Smooth muscle cell (in vitro differentiated cells): ENCODE measurements around the gene NHSL2. TPM values are rescaled to one million over a fixed set of nuclear protein-coding genes. Genes with fewer than 3 reads are reported as not detected.
A peak's percentile ranks its signal among the peaks of the same experiment; 100 is the strongest.
"Not testable (repeated sequence)": the region's sequence is repeated elsewhere in the genome, so short reads cannot be mapped to it uniquely, and the experiment has no call there.

ENCODE experiments used
- DNase-seq: peaks from one replicate; lab custom pipeline; 2025; ENCODE audit not compliant: unreplicated experiment; lab: John Stamatoyannopoulos, UW
- H2AFZ ChIP-seq: fragments of 200-600 bp; sonication (generic); 2 replicates; pipeline ENCODE4 v1.6.0; 2016; ENCODE audit warnings: antibody characterized with exemption, low read depth, mild to moderate bottlenecking
- H3F3A ChIP-seq: fragments of 200-600 bp; sonication (generic); 2 replicates; pipeline ENCODE4 v1.6.0; 2017; ENCODE audit warnings: antibody characterized with exemption, low read depth
- H3K27ac ChIP-seq: fragments of 200-600 bp; sonication (generic); 2 replicates; pipeline ENCODE4 v1.5.1; 2016; ENCODE audit warnings: low read depth, mild to moderate bottlenecking
- H3K27me3 ChIP-seq: fragments of 200-600 bp; sonication (generic); 2 replicates; pipeline ENCODE4 v1.6.1; 2016; ENCODE audit warnings: low read depth, mild to moderate bottlenecking
- H3K36me3 ChIP-seq: fragments of 200-600 bp; sonication (generic); 2 replicates; pipeline ENCODE4 v1.5.1; 2016; ENCODE audit warnings: low read depth
- H3K4me1 ChIP-seq: fragments of 200-600 bp; sonication (generic); 2 replicates; pipeline ENCODE4 v1.5.1; 2016; ENCODE audit warnings: low read depth
- H3K4me2 ChIP-seq: fragments of 200-600 bp; sonication (generic); 2 replicates; pipeline ENCODE4 v1.6.0; 2016; ENCODE audit warnings: mild to moderate bottlenecking
- H3K4me3 ChIP-seq: fragments of 200-600 bp; sonication (generic); 2 replicates; pipeline ENCODE4 v1.5.1; 2016; ENCODE audit warnings: mild to moderate bottlenecking
- H3K79me2 ChIP-seq: fragments of 200-600 bp; sonication (generic); 2 replicates; pipeline ENCODE4 v1.6.0; 2016; ENCODE audit warnings: low read depth, mild to moderate bottlenecking
- H3K9ac ChIP-seq: fragments of 200-600 bp; sonication (generic); 2 replicates; pipeline ENCODE4 v1.6.0; 2016; ENCODE audit warnings: low read depth
- H3K9me3 ChIP-seq: fragments of 200-600 bp; sonication (generic); replicated peaks from 2 replicates; pipeline ENCODE4 v1.5.1; 2016; ENCODE audit warnings: low read depth
- H4K20me1 ChIP-seq: fragments of 200-600 bp; sonication (generic); 2 replicates; pipeline ENCODE4 v1.6.0; 2016; ENCODE audit warnings: low read depth
- CTCF ChIP-seq: fragments of 200-600 bp; sonication (generic); IDR thresholded peaks from 2 replicates; pipeline ENCODE4 v1.5.1; 2017; ENCODE audit warnings: borderline replicate concordance, mild to moderate bottlenecking, antibody characterized with exemption; ENCODE audit not compliant: insufficient read depth, poor library complexity, severe bottlenecking
- WGBS: methylation state at CpG from one replicate; pipeline ENCODE4 v1.1.7; 2016; ENCODE audit warnings: low lambda C conversion rate; 5-methylcytosine and 5-hydroxymethylcytosine counted together
- polyA plus RNA-seq: library from polyadenylated mRNA; unstranded; fragments of >200 nt; fragmentation: Nextera tagmentation; extraction: Ambion mirVana; gene quantifications from 2 replicates; pipeline ENCODE4 v1.2.1, GENCODE V29; 2016
- total RNA-seq: library from RNA; depleted of rRNA; stranded (reverse); fragments of >200 nt; gene quantifications from 2 replicates; pipeline ENCODE4 v1.2.3, GENCODE V29; 2014

Gene NHSL2
- total and polyA plus RNA-seq, 2 experiments from 2014 or later = 2.9 to 3.3 TPM

GRCh38 chrX:71953946-71954345 is 43.3 kb downstream of the NHSL2 start:
- no peak for TF ChIP-seq CTCF
- H3K9me3 ChIP-seq = no peaks in the 10 kb centered on the region
- H3K4me1 ChIP-seq = no peaks in the 10 kb centered on the region
- no peaks in the 10 kb centered on the region for H4K20me1 ChIP-seq
- H3F3A ChIP-seq = no peaks in the 10 kb centered on the region
- no peaks in the 10 kb centered on the region for H3K79me2 ChIP-seq
- H3K36me3 ChIP-seq = no peaks in the 10 kb centered on the region
- H3K4me3 ChIP-seq = no peak overlapping the region
- no peak overlapping the region for H2AFZ ChIP-seq
- H3K27me3 ChIP-seq = no peaks in the 10 kb centered on the region
- no peak for DNase-seq
- no peak overlapping the region for H3K9ac ChIP-seq
- peak overlapping the region; percentile 15 for H3K27ac ChIP-seq
- 58% methylated on average over 2 of the region's 2 CpGs for WGBS
- no peak overlapping the region for H3K4me2 ChIP-seq

GRCh38 chrX:71954458-71954857 is 43.8 kb downstream of the NHSL2 start:
- Histone ChIP-seq H3K36me3 (no peaks in the 10 kb centered on the region), H3K4me3 (no peak overlapping the region), H3K4me1 (no peaks in the 10 kb centered on the region), H3K27ac (no peak overlapping the region), H3K9ac (no peak overlapping the region), H2AFZ (no peak overlapping the region), H3K9me3 (no peaks in the 10 kb centered on the region), H4K20me1 (no peaks in the 10 kb centered on the region), H3F3A (no peaks in the 10 kb centered on the region), H3K4me2 (no peak overlapping the region), H3K79me2 (no peaks in the 10 kb centered on the region), H3K27me3 (no peaks in the 10 kb centered on the region)
- no peak for TF ChIP-seq CTCF
- DNase-seq = no peak
- WGBS = 75% methylated on average over 2 of the region's 2 CpGs

GRCh38 chrX:71955530-71956120 is 45.0 kb downstream of the NHSL2 start:
- no peaks in the 10 kb centered on the region for H3K9me3 ChIP-seq
- no peak overlapping the region for H3K9ac ChIP-seq
- H3F3A ChIP-seq = no peaks in the 10 kb centered on the region
- no peak for TF ChIP-seq CTCF
- no peaks in the 10 kb centered on the region for H3K27me3 ChIP-seq
- H2AFZ ChIP-seq = no peak overlapping the region
- H4K20me1 ChIP-seq = no peaks in the 10 kb centered on the region
- no peaks in the 10 kb centered on the region for H3K4me1 ChIP-seq
- WGBS = 67% methylated on average over 7 of the region's 7 CpGs
- no peak overlapping the region for H3K4me3 ChIP-seq
- no peaks in the 10 kb centered on the region for H3K79me2 ChIP-seq
- no peaks in the 10 kb centered on the region for H3K36me3 ChIP-seq
- H3K4me2 ChIP-seq = no peak overlapping the region
- no peak for DNase-seq
- no peak overlapping the region for H3K27ac ChIP-seq

- Histone ChIP-seq H3F3A (no peaks in the 10 kb centered on the region), H3K27ac (no peak overlapping the region), H3K4me2 (peak overlapping the region; percentile 62), H3K4me3 (no peak overlapping the region), H3K79me2 (no peaks in the 10 kb centered on the region), H3K36me3 (no peaks in the 10 kb centered on the region), H3K9ac (no peak overlapping the region), H3K27me3 (no peaks in the 10 kb centered on the region), H3K4me1 (no peaks in the 10 kb centered on the region), H3K9me3 (no peaks in the 10 kb centered on the region), H4K20me1 (no peaks in the 10 kb centered on the region), H2AFZ (no peak overlapping the region)
- no peak for TF ChIP-seq CTCF
- no peak for DNase-seq
- 39% methylated on average over 2 of the region's 2 CpGs for WGBS
Observed at GRCh38 chrX:71958281-71958675, 47.6 kb downstream of the NHSL2 start.

GRCh38 chrX:71964184-71964583 is 53.5 kb downstream of the NHSL2 start:
- not testable (repeated sequence) for H3K4me3 ChIP-seq, H2AFZ ChIP-seq, H3K36me3 ChIP-seq

More at GRCh38 chrX:71964184-71964583, 53.5 kb downstream of the NHSL2 start:
- not testable (repeated sequence) for H3K9me3 ChIP-seq, H4K20me1 ChIP-seq, H3K27me3 ChIP-seq, H3K9ac ChIP-seq, H3F3A ChIP-seq, H3K79me2 ChIP-seq, DNase-seq, H3K4me2 ChIP-seq, H3K27ac ChIP-seq, H3K4me1 ChIP-seq
